GM23248 (cell line): ENCODE results near the gene MTFR1L.

Experiments
- EZH2 ChIP-seq: fragments of 200-600 bp; sonication (generic); IDR thresholded peaks from 2 replicates; pipeline ENCODE4 v1.6.1; 2018; ENCODE audit warnings: antibody characterized with exemption, mild to moderate bottlenecking; ENCODE audit not compliant: insufficient read depth, poor library complexity, severe bottlenecking
- EZH2phosphoT487 ChIP-seq: fragments of 200-600 bp; sonication (generic); IDR thresholded peaks from 2 replicates; pipeline ENCODE4 v1.6.1; 2018; ENCODE audit warnings: antibody characterized with exemption, moderate library complexity, mild to moderate bottlenecking, low read depth; ENCODE audit not compliant: insufficient read depth

GRCh38 chr1:25876693-25877077, 56.9 kb downstream of the MTFR1L start:
- no peak for TF ChIP-seq EZH2phosphoT487
- no peak for TF ChIP-seq EZH2
